HG03103 (cell line): ENCODE data around the gene ATP5MG.

Experiments
- ATAC-seq: cut with Tn5 transposase; IDR thresholded peaks from one replicate; pipeline ENCODE4 v1.9.1; 2021; ENCODE audit warnings: low read depth; ENCODE audit not compliant: unreplicated experiment

The ATP5MG gene

DNA sequence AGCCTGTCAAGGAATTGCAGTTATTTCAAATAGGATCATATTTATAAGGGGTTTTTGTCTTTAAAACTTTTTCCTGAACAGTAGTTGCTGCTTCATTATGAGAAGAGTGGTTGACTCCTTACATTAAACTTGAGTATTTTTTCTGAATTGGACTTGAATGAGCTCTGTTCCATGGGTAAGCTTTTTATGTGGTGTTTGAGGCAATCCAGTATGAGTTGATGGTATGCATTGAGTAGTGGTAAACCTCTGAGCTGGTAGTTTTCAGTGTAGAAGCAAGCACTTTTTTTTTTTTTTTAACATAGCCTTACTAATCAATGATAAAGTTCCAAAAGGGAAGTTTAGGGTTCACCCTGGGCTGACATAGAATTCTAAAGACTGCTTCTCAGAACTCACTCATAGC is 38.2 kb downstream of the ATP5MG start:
- ATAC-seq = no peak

DNA sequence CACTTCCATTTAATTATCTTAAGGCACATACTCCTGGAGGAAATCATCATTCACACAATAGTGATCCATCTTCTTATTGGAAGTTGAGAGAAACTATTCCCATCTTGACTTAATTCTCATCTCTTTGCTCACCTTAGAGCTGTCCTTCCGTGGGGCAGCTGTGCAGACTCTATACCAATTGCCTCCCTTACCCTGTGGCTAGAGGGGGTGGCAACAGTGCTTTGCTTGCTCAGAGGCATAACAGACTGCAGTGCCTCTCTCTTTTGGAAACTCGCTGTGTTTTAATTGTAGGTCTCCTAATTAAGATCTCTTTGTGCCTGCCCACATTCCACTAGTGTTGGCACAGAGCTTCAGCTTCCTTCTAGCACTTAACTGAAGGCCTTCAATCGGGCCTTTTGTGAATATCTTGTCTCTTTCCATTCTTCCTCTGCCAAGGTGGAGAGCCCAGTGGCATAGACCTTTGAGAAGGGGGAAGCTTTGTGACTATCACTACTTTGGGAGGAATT is 40.4 kb downstream of the ATP5MG start:
- ATAC-seq = no peak

DNA sequence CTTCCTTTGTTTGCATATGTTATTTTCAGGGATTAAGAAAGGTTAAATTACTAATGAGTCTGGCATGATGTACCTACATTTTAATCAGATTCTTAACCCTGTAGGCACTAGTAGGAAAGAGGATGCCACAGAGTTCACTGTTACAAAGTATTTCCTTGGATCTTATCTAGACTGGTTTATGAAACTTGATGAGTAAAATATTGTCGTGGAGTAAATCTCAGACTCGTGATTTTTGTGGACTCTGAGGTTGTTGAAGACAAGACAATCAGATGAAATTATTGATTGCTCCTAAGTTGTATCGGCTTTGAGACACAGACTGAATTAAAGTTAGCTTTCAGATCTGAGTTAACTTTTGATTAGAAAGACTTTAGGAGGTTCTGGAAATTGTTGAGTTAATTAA is 40.9 kb downstream of the ATP5MG start:
- ATAC-seq = no peak

GRCh38 chr11:118442908-118443589 is 41.6 kb downstream of the ATP5MG start:
- ATAC-seq = no peak

- ATAC-seq = no peak
Observed at GRCh38 chr11:118443590-118444218, 42.3 kb downstream of the ATP5MG start.

GRCh38 chr11:118447423-118447822 is 46.0 kb downstream of the ATP5MG start:
- no peak for ATAC-seq

DNA sequence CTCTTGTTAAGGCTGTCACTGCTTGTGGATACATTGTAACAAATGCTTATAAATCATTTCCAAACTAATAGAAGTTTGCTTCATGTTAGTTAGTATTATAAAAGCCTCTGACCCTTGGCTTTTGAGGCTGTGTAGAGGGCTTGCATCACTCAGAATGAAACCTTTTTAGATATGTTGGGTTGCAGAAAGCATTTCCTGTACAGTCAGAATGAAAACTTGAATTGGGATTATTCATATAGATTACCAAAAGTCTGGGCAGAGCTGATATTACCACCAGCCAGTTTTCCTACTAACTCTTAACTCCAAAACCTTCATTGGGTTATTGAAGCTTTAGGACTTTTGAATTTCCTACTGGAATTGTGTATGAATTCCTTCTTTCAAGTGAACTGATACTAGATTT is 46.9 kb downstream of the ATP5MG start:
- peak; percentile 87 for ATAC-seq

- ATAC-seq = no peak
Observed at GRCh38 chr11:118449316-118449918, 48.0 kb downstream of the ATP5MG start.

DNA sequence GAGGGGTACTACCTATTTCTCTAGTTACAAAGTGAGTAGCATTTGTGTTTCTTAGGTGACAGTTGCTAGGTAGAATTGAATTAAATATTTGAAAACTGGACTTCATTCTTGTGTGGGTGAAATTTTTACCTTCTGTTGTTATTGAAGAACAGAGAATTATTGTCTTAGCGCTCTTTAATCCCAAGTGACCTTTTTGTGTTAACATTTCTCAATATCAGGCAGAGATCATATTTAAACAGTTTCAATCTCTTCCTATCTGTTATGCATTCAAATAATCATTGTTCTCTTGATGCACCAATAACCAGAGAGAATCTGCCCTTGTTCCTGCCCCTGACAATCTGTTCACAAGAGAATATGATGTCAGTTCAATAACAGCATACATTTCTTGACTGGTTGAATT is 49.0 kb downstream of the ATP5MG start:
- ATAC-seq = no peak
